ENCODE data around the gene CNTN5.

The CNTN5 gene

DNA sequence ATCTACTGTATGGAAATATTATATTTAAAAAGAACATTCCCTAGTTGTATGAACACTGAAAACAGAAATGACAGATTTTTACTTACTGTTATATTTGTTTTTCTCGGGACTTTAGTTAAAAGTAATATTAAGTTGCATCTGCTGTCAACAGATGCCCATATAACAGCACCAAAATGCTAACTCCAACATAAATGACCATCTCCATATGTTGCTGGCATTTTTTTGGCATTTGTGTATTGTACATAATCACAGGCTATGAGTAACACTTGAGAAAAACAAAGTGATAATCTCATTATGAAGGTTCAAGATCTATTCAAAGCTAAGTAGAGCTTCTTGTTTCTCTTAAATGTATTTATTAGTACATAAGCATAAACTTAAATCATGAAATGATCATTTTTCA, 172.0 kb downstream of the CNTN5 start:
- no peak for TF ChIP-seq ZFP3 (CRISPR knock-in tag; IDR thresholded peaks at IDR 0.05)
- TF ChIP-seq, protein P1, sequence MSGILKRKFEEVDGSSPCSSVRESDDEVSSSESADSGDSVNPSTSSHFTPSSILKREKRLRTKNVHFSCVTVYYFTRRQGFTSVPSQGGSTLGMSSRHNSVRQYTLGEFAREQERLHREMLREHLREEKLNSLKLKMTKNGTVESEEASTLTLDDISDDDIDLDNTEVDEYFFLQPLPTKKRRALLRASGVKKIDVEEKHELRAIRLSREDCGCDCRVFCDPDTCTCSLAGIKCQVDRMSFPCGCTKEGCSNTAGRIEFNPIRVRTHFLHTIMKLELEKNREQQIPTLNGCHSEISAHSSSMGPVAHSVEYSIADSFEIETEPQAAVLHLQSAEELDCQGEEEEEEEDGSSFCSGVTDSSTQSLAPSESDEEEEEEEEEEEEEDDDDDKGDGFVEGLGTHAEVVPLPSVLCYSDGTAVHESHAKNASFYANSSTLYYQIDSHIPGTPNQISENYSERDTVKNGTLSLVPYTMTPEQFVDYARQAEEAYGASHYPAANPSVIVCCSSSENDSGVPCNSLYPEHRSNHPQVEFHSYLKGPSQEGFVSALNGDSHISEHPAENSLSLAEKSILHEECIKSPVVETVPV (CRISPR knock-in tag; IDR thresholded peaks at IDR 0.05) = no peak
- TF ChIP-seq ISL1 (CRISPR knock-in tag; IDR thresholded peaks at IDR 0.05) = no peak
- no peak for TF ChIP-seq RARB (CRISPR knock-in tag; IDR thresholded peaks at IDR 0.05)
- TF ChIP-seq ARNTL (CRISPR knock-in tag; IDR thresholded peaks at IDR 0.05; ENCODE audit: borderline replicate concordance, low read depth) = no peak
- no peak for TF ChIP-seq BACH2 (CRISPR knock-in tag; IDR thresholded peaks at IDR 0.05; ENCODE audit: borderline replicate concordance)
- no peak for TF ChIP-seq ESRRG (CRISPR knock-in tag; IDR thresholded peaks at IDR 0.05)
- TF ChIP-seq, protein P2, sequence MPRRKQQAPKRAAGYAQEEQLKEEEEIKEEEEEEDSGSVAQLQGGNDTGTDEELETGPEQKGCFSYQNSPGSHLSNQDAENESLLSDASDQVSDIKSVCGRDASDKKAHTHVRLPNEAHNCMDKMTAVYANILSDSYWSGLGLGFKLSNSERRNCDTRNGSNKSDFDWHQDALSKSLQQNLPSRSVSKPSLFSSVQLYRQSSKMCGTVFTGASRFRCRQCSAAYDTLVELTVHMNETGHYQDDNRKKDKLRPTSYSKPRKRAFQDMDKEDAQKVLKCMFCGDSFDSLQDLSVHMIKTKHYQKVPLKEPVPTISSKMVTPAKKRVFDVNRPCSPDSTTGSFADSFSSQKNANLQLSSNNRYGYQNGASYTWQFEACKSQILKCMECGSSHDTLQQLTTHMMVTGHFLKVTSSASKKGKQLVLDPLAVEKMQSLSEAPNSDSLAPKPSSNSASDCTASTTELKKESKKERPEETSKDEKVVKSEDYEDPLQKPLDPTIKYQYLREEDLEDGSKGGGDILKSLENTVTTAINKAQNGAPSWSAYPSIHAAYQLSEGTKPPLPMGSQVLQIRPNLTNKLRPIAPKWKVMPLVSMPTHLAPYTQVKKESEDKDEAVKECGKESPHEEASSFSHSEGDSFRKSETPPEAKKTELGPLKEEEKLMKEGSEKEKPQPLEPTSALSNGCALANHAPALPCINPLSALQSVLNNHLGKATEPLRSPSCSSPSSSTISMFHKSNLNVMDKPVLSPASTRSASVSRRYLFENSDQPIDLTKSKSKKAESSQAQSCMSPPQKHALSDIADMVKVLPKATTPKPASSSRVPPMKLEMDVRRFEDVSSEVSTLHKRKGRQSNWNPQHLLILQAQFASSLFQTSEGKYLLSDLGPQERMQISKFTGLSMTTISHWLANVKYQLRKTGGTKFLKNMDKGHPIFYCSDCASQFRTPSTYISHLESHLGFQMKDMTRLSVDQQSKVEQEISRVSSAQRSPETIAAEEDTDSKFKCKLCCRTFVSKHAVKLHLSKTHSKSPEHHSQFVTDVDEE (CRISPR knock-in tag; IDR thresholded peaks at IDR 0.05) = no peak
- TF ChIP-seq PPARA (CRISPR knock-in tag; IDR thresholded peaks at IDR 0.05; ENCODE audit: borderline replicate concordance) = no peak
- TF ChIP-seq, protein P3, sequence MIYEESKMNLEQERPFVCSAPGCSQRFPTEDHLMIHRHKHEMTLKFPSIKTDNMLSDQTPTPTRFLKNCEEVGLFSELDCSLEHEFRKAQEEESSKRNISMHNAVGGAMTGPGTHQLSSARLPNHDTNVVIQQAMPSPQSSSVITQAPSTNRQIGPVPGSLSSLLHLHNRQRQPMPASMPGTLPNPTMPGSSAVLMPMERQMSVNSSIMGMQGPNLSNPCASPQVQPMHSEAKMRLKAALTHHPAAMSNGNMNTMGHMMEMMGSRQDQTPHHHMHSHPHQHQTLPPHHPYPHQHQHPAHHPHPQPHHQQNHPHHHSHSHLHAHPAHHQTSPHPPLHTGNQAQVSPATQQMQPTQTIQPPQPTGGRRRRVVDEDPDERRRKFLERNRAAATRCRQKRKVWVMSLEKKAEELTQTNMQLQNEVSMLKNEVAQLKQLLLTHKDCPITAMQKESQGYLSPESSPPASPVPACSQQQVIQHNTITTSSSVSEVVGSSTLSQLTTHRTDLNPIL (CRISPR knock-in tag; IDR thresholded peaks at IDR 0.05; ENCODE audit: low read depth) = no peak
- TF ChIP-seq ZNF70 (CRISPR knock-in tag; IDR thresholded peaks at IDR 0.05) = no peak
- TF ChIP-seq TCF4 (CRISPR knock-in tag; IDR thresholded peaks at IDR 0.05; ENCODE audit: borderline replicate concordance) = no peak
- TF ChIP-seq ZNF565 (CRISPR knock-in tag; conservative IDR thresholded peaks at IDR 0.05; ENCODE audit: low read depth) = no peak
- TF ChIP-seq TOX (CRISPR knock-in tag; IDR thresholded peaks at IDR 0.05; ENCODE audit: borderline replicate concordance) = no peak
- TF ChIP-seq, protein P4, sequence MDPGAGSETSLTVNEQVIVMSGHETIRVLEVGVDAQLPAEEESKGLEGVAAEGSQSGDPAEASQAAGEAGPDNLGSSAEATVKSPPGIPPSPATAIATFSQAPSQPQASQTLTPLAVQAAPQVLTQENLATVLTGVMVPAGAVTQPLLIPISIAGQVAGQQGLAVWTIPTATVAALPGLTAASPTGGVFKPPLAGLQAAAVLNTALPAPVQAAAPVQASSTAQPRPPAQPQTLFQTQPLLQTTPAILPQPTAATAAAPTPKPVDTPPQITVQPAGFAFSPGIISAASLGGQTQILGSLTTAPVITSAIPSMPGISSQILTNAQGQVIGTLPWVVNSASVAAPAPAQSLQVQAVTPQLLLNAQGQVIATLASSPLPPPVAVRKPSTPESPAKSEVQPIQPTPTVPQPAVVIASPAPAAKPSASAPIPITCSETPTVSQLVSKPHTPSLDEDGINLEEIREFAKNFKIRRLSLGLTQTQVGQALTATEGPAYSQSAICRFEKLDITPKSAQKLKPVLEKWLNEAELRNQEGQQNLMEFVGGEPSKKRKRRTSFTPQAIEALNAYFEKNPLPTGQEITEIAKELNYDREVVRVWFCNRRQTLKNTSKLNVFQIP (CRISPR knock-in tag; IDR thresholded peaks at IDR 0.05; ENCODE audit: borderline replicate concordance, low read depth) = no peak
- TF ChIP-seq, protein P5, sequence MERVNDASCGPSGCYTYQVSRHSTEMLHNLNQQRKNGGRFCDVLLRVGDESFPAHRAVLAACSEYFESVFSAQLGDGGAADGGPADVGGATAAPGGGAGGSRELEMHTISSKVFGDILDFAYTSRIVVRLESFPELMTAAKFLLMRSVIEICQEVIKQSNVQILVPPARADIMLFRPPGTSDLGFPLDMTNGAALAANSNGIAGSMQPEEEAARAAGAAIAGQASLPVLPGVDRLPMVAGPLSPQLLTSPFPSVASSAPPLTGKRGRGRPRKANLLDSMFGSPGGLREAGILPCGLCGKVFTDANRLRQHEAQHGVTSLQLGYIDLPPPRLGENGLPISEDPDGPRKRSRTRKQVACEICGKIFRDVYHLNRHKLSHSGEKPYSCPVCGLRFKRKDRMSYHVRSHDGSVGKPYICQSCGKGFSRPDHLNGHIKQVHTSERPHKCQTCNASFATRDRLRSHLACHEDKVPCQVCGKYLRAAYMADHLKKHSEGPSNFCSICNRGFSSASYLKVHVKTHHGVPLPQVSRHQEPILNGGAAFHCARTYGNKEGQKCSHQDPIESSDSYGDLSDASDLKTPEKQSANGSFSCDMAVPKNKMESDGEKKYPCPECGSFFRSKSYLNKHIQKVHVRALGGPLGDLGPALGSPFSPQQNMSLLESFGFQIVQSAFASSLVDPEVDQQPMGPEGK (CRISPR knock-in tag; IDR thresholded peaks at IDR 0.05; ENCODE audit: borderline replicate concordance) = no peak
- no peak for TF ChIP-seq CSDC2 (CRISPR knock-in tag; IDR thresholded peaks at IDR 0.05)
- TF ChIP-seq ZC3H10 (CRISPR knock-in tag; IDR thresholded peaks at IDR 0.05) = no peak
- no peak for TF ChIP-seq ZFP30 (CRISPR knock-in tag; IDR thresholded peaks at IDR 0.05)
- no peak for TF ChIP-seq ZNF8 (CRISPR knock-in tag; IDR thresholded peaks at IDR 0.05)
- ATAC-seq = no peak

DNA sequence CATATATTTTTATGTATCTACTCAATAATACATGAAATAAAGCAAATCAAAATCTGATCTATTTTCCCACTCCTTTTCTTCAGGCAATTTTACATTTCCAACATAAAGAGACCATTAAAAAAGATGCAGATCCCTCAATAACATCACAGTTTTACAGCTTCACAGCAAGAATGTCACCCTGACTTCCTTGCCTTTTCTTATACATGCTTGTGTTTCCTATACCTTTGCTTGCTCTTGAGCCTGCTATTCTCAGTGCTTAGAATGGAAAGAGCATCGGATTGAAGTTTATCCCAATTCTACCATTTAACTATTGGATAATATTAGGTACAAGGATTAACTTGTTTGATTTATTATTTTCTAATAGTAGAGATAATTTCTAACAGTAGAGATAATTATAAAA, 176.7 kb downstream of the CNTN5 start:
- ATAC-seq = no peak
- TF ChIP-seq BACH2 (CRISPR knock-in tag; IDR thresholded peaks at IDR 0.05; ENCODE audit: borderline replicate concordance) (no peak), PPARA (CRISPR knock-in tag; IDR thresholded peaks at IDR 0.05; ENCODE audit: borderline replicate concordance) (no peak)
- TF ChIP-seq, protein P1 (CRISPR knock-in tag; IDR thresholded peaks at IDR 0.05) = no peak

DNA sequence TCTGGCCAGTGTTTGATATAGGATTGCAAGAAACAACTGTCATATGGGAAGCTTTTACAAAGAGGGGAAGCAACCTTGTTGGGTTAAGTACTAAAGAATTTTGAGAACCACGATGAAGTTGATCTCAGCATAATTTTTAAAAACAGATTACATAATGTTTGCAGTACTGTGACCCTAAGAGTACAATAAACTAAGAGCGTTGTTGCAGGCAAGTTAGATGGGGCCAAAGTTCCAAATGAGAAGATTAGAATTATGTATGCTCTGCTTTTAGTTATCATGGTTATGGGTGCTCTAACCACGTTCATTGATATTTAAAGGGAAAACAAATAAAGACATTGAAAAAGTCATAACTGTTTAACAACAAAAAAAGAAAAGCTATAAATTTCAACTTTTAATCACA, 177.5 kb downstream of the CNTN5 start:
- no peak for ATAC-seq
- no peak for TF ChIP-seq SNAI2 (CRISPR knock-in tag; IDR thresholded peaks at IDR 0.05)
- no peak for TF ChIP-seq ZFP30 (CRISPR knock-in tag; IDR thresholded peaks at IDR 0.05)
- no peak for TF ChIP-seq ZFP3 (CRISPR knock-in tag; IDR thresholded peaks at IDR 0.05)
- no peak for TF ChIP-seq ZNF70 (CRISPR knock-in tag; IDR thresholded peaks at IDR 0.05)
- no peak for TF ChIP-seq GLIS3 (CRISPR knock-in tag; IDR thresholded peaks at IDR 0.05)
- TF ChIP-seq, protein P2 (CRISPR knock-in tag; IDR thresholded peaks at IDR 0.05) = no peak
- TF ChIP-seq OSR1 (CRISPR knock-in tag; IDR thresholded peaks at IDR 0.05) = no peak
- no peak for TF ChIP-seq ZC3H10 (CRISPR knock-in tag; IDR thresholded peaks at IDR 0.05)
- no peak for TF ChIP-seq TOX (CRISPR knock-in tag; IDR thresholded peaks at IDR 0.05; ENCODE audit: borderline replicate concordance)
- TF ChIP-seq, protein P5 (CRISPR knock-in tag; IDR thresholded peaks at IDR 0.05; ENCODE audit: borderline replicate concordance) = no peak

All from SK-N-SH treated with all-trans-retinoic acid at 6 μM for 48 hours (cell line).